GM19099 (cell line): ENCODE measurements around the gene ZNF697.

Source experiments
- POLR2A ChIP-seq: IDR thresholded peaks from 3 replicates; pipeline ENCODE4 v1.6.1; 2011; ENCODE audit warnings: low read depth; ENCODE audit not compliant: insufficient read length; ENCODE audit errors: extremely low read depth

Gene ZNF697

GRCh38 chr1:119651133-119651532, 3.1 kb upstream of the ZNF697 start:
- no peak for TF ChIP-seq POLR2A

- no peak for TF ChIP-seq POLR2A
These were observed 546 bp upstream of the ZNF697 start for GRCh38 chr1:119648620-119649004.

- TF ChIP-seq POLR2A = no peak
These were observed 785 bp downstream of the ZNF697 start for GRCh38 chr1:119647228-119647733.

- TF ChIP-seq POLR2A = no peak
These were observed 1.4 kb downstream of the ZNF697 start for GRCh38 chr1:119646521-119647227.

- no peak for TF ChIP-seq POLR2A
These were observed 9.0 kb downstream of the ZNF697 start for GRCh38 chr1:119639109-119639508.

- TF ChIP-seq POLR2A = no peak
These were observed 10.4 kb downstream of the ZNF697 start for GRCh38 chr1:119637710-119638109.

GRCh38 chr1:119636491-119637089, 11.5 kb downstream of the ZNF697 start:
- TF ChIP-seq POLR2A = no peak

GRCh38 chr1:119635811-119636390, 12.2 kb downstream of the ZNF697 start:
- TF ChIP-seq POLR2A = no peak

GRCh38 chr1:119634016-119634415, 14.1 kb downstream of the ZNF697 start:
- no peak for TF ChIP-seq POLR2A

GRCh38 chr1:119633575-119633974, 14.5 kb downstream of the ZNF697 start:
- TF ChIP-seq POLR2A = no peak

GRCh38 chr1:119632841-119633240, 15.2 kb downstream of the ZNF697 start:
- TF ChIP-seq POLR2A = no peak

- no peak for TF ChIP-seq POLR2A
These were observed 16.0 kb downstream of the ZNF697 start for GRCh38 chr1:119632103-119632490.

- no peak for TF ChIP-seq POLR2A
These were observed 16.5 kb downstream of the ZNF697 start for GRCh38 chr1:119631433-119632102.

GRCh38 chr1:119631086-119631432, 17.0 kb downstream of the ZNF697 start:
- TF ChIP-seq POLR2A = no peak

- no peak for TF ChIP-seq POLR2A
These were observed 21.2 kb downstream of the ZNF697 start for GRCh38 chr1:119626841-119627240.
